ENCODE data around the gene KIF2C.
"Not testable (repeated sequence)": the region's sequence is repeated elsewhere in the genome, so short reads cannot be mapped to it uniquely, and the experiment has no call there.

Gene KIF2C

GRCh38 chr1:44739307-44740178, at the start of gene KIF2C:
Gene KIF2C, plus strand, starts transcription at chr1:44739837. Its CDS starts 96 bp downstream, at chr1:44739933.
- peak; percentile 97 for DNase-seq

GRCh38 chr1:44693159-44693558, 46.5 kb upstream of the KIF2C start:
- no peak for DNase-seq

GRCh38 chr1:44693900-44694299, 45.7 kb upstream of the KIF2C start:
- DNase-seq, result no peak

- DNase-seq, result no peak
Measured at GRCh38 chr1:44694863-44695478, 44.7 kb upstream of the KIF2C start.

DNA sequence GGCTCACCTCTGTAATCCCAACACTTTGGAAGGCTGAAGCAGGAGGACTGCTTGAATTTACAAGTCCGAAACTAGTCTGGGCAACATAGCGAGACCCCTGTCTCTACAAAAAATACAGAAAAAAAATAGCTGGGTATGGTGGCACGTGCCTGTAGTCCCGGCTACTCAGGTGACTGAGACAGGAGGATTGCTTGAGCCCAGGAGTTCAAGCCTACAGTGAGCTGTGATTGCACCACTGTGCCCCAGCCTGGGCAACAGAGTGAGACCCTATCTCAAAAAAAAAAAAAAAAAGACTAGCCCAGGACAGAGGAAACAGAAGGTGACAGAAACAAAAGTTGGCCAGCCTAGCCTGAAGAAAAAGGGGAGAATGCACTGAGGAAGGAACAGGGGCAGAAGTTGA, 44.0 kb upstream of the KIF2C start:
- no peak for DNase-seq

- DNase-seq, result no peak
Measured at GRCh38 chr1:44696101-44696500, 43.5 kb upstream of the KIF2C start.

GRCh38 chr1:44696789-44697345, 42.8 kb upstream of the KIF2C start:
- no peak for DNase-seq

DNA sequence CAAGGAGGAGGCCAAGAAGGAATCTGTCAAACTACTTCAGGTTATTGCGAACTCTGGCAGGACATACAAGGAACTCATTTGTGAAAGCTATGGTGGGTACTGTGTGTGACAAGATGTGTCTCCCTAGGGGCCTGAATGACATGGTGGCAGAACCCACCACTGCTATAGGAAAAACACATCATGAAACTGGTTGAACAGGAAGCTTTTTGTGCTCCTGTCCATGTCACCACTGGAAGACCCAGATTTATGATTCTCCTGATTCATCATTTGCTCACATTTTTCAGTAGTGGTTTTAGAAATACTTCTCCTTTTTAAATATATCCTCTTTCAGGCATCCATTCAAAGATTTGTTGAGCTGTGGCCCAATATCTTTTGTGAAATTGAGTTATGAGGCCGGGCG, 41.5 kb upstream of the KIF2C start:
- DNase-seq, result no peak

- not testable (repeated sequence) for DNase-seq
Measured at GRCh38 chr1:44699375-44699774, 40.3 kb upstream of the KIF2C start.

DNA sequence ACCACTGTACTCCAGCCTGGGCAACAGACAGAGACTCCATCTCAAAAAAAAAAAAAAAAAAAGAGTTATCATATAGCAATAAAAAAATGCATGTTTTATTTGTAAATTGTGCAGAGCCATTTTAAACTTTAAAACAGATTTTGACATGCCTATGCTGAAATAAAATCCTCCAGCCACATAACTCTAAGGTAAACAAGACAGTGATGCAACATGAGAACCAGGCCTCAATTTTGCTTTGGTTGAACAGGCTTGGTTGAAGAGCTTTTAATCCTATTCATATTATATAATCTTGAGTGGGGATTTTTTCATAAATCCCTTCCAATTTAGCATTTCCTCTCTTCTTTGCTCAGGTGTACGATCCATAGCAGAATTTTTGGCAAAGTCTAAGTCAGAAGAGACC, 39.1 kb upstream of the KIF2C start:
- DNase-seq, result peak; percentile 53

DNA sequence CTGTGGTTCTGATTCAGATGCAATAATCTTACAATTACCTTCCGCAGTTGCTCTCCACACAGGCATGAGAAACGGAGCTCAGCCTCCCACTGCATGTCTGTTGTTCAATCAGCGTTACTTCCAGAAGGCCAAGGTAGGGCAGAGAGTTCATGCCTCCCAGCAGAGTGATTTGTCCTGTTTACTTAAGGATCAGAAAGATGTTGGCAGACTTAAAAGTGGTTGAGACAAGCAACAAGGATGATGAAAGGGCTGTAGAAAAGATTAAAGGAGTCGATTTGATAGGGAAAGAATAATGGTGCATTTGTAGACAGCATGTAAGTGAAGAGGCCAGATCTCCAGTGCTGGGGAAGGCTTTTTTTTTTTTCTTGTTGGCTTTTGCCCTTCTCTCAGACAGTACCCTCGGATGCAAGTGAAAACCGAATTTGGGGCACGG, 38.5 kb upstream of the KIF2C start:
- peak; percentile 59 for DNase-seq

DNA sequence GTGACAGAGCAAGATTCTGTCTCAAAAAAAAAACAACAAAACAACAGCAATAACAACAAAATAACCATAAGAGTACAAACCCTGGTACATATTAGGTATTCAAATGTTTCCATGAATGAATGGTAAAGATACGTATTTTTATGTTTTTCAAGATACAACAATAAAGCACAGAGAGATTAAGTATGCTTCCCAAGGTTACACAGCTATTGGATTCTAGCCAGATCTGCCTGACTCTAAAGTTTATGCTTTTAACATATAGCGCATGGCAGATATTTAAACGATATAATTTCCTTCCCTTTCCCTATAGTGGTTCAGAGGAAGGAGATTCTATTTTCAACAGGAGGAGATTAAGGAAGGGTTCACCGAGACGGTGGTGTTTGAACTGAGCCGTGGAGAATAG, 34.2 kb upstream of the KIF2C start:
- DNase-seq, result no peak

DNA sequence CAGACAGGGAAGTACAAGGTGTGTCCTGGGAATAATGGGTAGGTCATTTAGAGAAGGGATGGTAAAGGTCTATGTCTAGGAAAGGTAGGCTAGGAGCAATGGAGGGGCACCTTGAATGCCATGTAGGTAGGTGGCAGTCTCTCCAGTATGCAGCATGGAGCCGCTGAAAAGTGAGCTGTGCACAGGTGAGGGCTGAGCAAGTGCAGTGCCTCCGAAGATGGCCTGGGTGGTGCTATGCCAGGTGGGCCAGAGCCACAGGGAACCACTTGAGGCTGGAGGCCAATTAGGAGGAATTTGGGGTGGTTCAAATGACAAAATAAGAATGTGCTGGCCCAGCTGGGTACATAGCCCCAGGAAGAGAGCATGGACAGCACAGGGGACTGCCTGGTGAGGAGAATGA, 33.7 kb upstream of the KIF2C start:
- no peak for DNase-seq

GRCh38 chr1:44707112-44707881, 32.3 kb upstream of the KIF2C start:
- DNase-seq, result no peak

DNA sequence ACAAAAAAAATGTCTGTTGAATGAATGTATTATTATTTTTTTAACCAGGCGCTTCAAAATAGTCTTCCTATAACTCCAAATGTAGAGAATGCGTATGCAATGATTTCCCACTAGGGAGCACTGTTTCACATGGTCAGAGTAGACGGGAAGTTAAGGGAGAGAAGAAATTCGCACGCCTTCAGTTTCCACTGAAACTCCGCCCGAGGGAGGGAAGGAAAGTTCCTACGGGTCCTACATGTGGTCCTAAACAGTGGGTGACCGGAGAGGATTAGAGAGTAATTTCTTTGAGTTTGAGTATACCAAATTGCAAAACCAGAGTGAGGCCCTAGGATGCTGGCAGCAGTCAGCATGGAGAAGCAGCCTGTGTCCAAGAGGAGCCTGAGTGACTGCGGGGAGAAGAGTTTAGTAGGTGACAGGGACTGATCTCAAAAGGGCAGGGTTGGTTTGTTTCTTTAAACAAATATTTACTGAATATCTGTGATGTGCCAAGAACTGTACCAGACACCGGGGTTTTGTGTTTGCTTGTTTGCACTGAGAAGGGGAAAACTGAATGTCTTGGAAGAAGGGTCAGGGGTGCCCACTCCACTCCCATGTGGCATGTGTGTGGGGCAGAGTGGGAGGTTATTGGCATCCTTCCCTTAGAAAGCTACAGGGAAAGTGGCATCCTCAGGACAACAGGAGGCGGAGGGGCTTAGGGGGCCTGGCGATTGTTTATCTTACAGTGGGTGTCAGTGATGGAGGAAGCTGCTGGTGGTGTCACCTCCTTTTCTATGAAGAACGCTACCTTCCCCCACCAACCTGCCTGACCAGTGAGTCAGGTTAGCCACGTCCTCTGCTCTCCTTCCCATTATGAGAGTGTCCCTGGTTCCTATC, 31.4 kb upstream of the KIF2C start:
- DNase-seq, result no peak

- DNase-seq, result peak; percentile 45
Measured at GRCh38 chr1:44713321-44713781, 26.3 kb upstream of the KIF2C start.

- no peak for DNase-seq
Measured at GRCh38 chr1:44714532-44714931, 25.1 kb upstream of the KIF2C start.

DNA sequence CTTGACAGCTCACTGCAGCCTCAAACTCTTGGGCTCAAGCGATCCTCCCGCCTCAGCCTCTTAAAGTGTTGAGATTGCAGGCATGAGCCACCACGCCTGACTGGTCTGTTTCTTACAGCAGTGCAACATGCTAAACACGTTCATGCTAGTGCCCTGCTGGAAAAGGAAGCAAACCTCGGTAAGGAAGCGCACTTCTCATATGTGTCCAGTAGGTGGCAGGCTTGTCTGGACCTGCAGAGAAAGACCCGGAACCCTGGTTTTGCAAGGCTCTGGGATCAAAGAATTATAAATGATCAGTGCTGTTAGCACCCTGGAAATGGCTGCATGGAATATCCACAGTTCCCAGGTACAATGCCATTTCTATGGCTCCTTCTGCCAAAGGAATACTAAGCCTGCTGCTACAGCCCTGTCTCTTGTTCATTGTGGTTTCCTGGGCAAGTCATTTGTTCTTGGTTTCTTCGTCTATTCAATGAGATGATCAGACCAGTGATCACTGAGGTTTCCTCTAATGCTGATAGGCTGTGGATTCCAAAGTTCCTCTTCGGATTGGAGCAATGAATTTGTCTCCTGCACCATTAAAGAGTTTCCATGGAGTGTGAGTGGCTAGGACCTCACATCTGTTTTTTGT, 24.6 kb upstream of the KIF2C start:
- peak; percentile 43 for DNase-seq

DNA sequence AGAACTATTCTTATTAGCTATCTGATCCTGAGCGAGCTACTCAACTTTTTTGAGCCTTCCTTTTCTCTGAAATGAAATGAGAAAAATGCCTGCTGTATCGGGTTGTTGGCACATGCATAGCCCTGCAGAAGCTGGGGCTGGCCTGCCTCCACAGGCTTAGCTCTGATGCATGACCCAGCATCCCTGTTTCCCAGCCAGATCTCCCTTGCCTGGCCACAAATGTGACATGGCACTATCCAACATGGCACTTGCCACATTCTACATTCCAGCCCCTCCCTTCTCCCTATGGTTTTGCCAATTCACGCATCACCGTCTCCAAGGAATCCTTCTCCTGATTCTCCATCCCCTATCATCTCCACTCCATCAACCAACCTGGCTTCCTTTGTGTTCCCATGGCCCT, 22.5 kb upstream of the KIF2C start:
- DNase-seq, result no peak

GRCh38 chr1:44717653-44718052, 22.0 kb upstream of the KIF2C start:
- DNase-seq, result no peak

DNA sequence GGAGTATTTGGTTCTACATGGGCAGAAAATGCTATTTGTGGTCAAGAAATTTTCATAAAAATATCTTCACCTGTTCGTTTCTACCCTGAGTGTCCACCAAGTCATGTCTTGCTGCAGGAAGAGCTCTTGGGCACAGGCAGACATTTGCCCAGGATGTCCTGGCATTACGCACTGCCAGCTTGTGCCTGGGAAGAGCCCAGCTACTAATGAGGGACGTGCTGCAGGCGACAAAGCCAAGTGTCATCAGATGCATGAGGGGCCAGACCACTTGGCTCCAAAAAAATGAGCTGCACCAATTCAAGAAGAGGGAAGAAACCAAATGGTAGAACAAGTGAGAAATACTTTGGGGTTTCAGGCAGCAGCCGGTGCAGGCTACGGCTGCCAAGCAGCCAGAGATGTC, 21.5 kb upstream of the KIF2C start:
- no peak for DNase-seq

- DNase-seq, result no peak
Measured at GRCh38 chr1:44719318-44719717, 20.3 kb upstream of the KIF2C start.

All from DMS79 (cell line).